HG02588 (cell line): ENCODE measurements around the gene C1QL2.

Experiments
- ATAC-seq: cut with Tn5 transposase; IDR thresholded peaks from one replicate; pipeline ENCODE4 v1.9.1; 2021; ENCODE audit warnings: mild to moderate bottlenecking, moderate library complexity; ENCODE audit not compliant: unreplicated experiment

Gene C1QL2

DNA sequence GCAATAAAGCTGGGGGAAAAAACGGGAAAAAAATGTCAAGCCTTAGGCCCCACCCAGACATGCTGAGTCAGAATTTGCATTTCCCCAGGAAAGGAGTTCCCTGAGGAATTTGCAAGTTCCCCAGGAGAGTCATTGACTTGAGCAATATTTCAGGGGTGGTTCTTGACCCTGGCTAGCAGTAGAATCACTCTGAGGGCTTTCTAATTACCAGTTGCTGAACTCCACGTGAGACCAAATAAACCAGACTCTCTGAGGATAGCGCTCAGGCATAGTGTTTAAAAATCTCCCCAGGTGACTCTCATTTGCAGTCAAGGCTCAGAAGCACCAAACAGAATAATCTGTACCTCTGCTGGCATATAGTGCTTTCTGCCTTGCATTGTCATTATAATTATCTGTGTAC is 48.7 kb downstream of the C1QL2 start:
- no peak for ATAC-seq

DNA sequence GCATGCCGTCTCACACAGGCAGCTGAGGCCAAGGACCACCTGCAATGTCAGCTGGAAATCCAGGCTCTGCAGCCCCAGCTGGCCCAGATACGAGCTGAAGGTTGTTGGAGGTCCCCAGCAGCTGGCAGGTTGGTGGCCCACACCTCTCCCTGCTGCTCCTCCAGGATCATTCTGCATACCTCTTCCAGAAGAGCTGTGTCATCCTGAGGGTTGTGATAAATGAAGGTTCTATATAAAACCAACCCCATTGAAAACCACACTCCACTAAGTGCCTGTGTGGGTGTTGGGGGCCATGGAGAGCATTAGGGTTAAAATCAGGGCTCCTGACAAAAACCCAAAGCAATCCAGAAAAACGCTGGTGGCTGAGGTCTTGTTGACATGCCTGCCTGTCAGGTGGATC is 50.4 kb downstream of the C1QL2 start:
- no peak for ATAC-seq

DNA sequence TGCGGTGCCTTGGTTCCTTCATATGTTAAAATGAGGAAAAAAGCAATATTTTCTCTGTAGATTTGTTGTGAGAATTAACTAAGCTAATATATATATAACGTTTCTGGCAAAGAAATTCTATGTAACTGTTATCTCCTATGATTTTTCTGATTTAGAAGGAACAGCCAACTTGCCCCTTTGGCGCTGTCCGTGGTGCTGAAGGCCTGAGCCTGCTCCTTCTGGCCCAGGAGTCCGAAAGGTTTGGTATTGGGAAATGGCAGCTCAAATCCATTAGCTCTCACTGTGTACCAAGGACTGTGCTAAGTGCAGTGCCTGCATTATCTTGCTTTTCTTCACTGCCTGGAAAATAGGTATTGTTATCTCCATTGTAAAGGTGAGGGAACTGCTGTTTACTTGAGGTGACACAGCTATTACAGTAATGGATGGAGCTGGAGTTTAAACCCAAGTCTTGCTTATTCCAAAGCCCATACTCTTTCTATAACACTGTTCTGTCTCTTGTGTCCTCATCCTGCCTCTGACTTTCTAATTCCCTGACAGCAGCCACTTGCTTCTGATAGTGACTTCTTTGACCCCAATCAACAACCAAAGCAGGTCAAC is 52.2 kb downstream of the C1QL2 start:
- ATAC-seq = no peak
